NCI-H82 (cell line): ENCODE measurements around the gene SHC1.

Experiments used
- DNase-seq: peaks from one replicate; lab custom pipeline; 2025; lab: John Stamatoyannopoulos, UW

Gene SHC1

GRCh38 chr1:154956544-154956941, 14.0 kb downstream of the SHC1 start:
- peak; percentile 82 for DNase-seq

GRCh38 chr1:154955718-154956543, 14.6 kb downstream of the SHC1 start, which contains the start of gene PBXIP1:
Gene PBXIP1, minus strand, starts transcription at chr1:154956099. Its CDS starts 2,378 bp downstream, at chr1:154953721.
- DNase-seq, result peak; percentile 97

- DNase-seq, result peak; percentile 92
Observed at GRCh38 chr1:154955039-154955717, 15.4 kb downstream of the SHC1 start.

- peak; percentile 55 for DNase-seq
Observed at GRCh38 chr1:154954541-154954940, 16.0 kb downstream of the SHC1 start.

GRCh38 chr1:154953611-154954038, 16.9 kb downstream of the SHC1 start:
- DNase-seq, result no peak

- DNase-seq, result no peak
Observed at GRCh38 chr1:154952664-154953063, 17.9 kb downstream of the SHC1 start.

GRCh38 chr1:154951901-154952657, 18.5 kb downstream of the SHC1 start:
- DNase-seq, result no peak

GRCh38 chr1:154948079-154948478, 22.5 kb downstream of the SHC1 start:
- DNase-seq, result no peak

GRCh38 chr1:154945962-154946850, 24.3 kb downstream of the SHC1 start:
- no peak for DNase-seq

- DNase-seq, result no peak
Observed at GRCh38 chr1:154945160-154945961, 25.2 kb downstream of the SHC1 start.

- DNase-seq, result no peak
Observed at GRCh38 chr1:154944401-154945159, 26.0 kb downstream of the SHC1 start.

GRCh38 chr1:154943649-154944400, 26.7 kb downstream of the SHC1 start:
- peak; percentile 81 for DNase-seq

- peak; percentile 69 for DNase-seq
Observed at GRCh38 chr1:154941333-154942013, 29.1 kb downstream of the SHC1 start.

- peak; percentile 71 for DNase-seq
Observed at GRCh38 chr1:154940651-154941194, 29.8 kb downstream of the SHC1 start.

- DNase-seq, result no peak
Observed at GRCh38 chr1:154940213-154940560, 30.4 kb downstream of the SHC1 start.

- DNase-seq, result no peak
Observed at GRCh38 chr1:154938604-154939399, 31.7 kb downstream of the SHC1 start.

- no peak for DNase-seq
Observed at GRCh38 chr1:154937988-154938386, 32.6 kb downstream of the SHC1 start.
